K562 (cell line): Measurements from ENCODE around the gene ADAM8. TPM values are rescaled to one million over a fixed set of nuclear protein-coding genes. Genes with fewer than 3 reads are reported as not detected.

Source experiments
- ATAC-seq: fragments of 200-7000 bp; cut with Tn5 transposase; 3 replicates; pipeline ENCODE4 v1.9.1; 2020; ENCODE audit warnings: moderate library complexity
- BruUV-seq: library from RNA; stranded (reverse); fragments of 400-500 nt; replicated peaks from 2 replicates; lab custom pipeline; 2021; lab: Mats Ljungman, UMichigan
- CTCF ChIA-PET: fragments of 300-600 bp; formaldehyde crosslinking; extraction: SDS; loops from one replicate; lab custom pipeline; 2021; ENCODE audit warnings: low intra/inter-chr PET ratio; lab: Yijun Ruan, JAX
- POLR2A ChIA-PET: fragments of 300-600, 350-650 bp; sonication (Branson Sonifier 250); formaldehyde crosslinking; extraction: SDS; loops from one replicate; lab custom pipeline; 2021; ENCODE audit warnings: antibody characterized with exemption, inconsistent platforms; lab: Yijun Ruan, JAX
- DNase-seq, 4 experiments: peaks; one replicate each; pipeline versions ENCODE4 v3.0.0 to v3.0.0-alpha.2; 2011 to 2018; ENCODE audit warnings: low spot score in 3 of 4, mixed read lengths in 3 of 4; ENCODE audit errors: extremely low read depth in 1 of 4
- FAIRE-seq: peaks from 2 replicates; lab custom pipeline; 2011; peaks lifted over from hg19 to GRCh38; lab: Jason Lieb, UNC
- H2AFZ ChIP-seq: 2 replicates; pipeline ENCODE4 v1.6.0; 2011; ENCODE audit warnings: low read depth, low read length, control low read depth, inconsistent platforms
- H3K27ac ChIP-seq: fragments of 200-600 bp; 3 replicates; pipeline ENCODE4 v1.8.0; 2011; ENCODE audit warnings: low read depth, mild to moderate bottlenecking, control low read depth, inconsistent platforms, low read length, moderate library complexity, mixed read lengths; ENCODE audit errors: extremely low read depth
- H3K27me3 ChIP-seq, 2 experiments: fragments of 300-600 bp in 1 of 2; 2 replicates in 1 of 2; 3 replicates in 1 of 2; pipeline versions ENCODE4 v1.6.0 to v1.8.0; 2011; ENCODE audit warnings: inconsistent platforms in 2 of 2, low read length in 2 of 2, mild to moderate bottlenecking in 1 of 2, mixed read lengths in 1 of 2, moderate library complexity in 1 of 2; ENCODE audit not compliant: control insufficient read depth in 2 of 2, insufficient read depth in 2 of 2
- H3K36me3 ChIP-seq: fragments of 300-600 bp; 3 replicates; pipeline ENCODE4 v1.8.0; 2011; ENCODE audit warnings: mild to moderate bottlenecking, low read length, inconsistent platforms; ENCODE audit not compliant: control insufficient read depth, insufficient read depth
- H3K4me1 ChIP-seq, 2 experiments: fragments of 200-600 bp in 1 of 2; replicated peaks in 1 of 2; 2 replicates in 1 of 2; 3 replicates in 1 of 2; pipeline versions ENCODE4 v1.5.1 to v1.8.0; 2011; ENCODE audit warnings: inconsistent platforms in 2 of 2, low read length in 2 of 2, mild to moderate bottlenecking in 1 of 2, mixed read lengths in 1 of 2, moderate library complexity in 1 of 2; ENCODE audit not compliant: control insufficient read depth in 2 of 2, insufficient read depth in 2 of 2
- H3K4me2 ChIP-seq: 2 replicates; pipeline ENCODE4 v1.6.1; 2011; ENCODE audit warnings: low read length, control low read depth, inconsistent platforms, mixed read lengths; ENCODE audit not compliant: insufficient read depth
- H3K4me3 ChIP-seq: fragments of 200-600 bp; sonication (generic), shearing (Covaris generic); 2 replicates; pipeline ENCODE4 v1.5.1; 2016; ENCODE audit warnings: control low read depth, inconsistent platforms
- H3K79me2 ChIP-seq: fragments of 200-600 bp; 3 replicates; pipeline ENCODE4 v1.8.0; 2011; ENCODE audit warnings: low read length, inconsistent platforms; ENCODE audit not compliant: control insufficient read depth, insufficient read depth
- H3K9ac ChIP-seq, 2 experiments: 2 replicates each; pipeline versions ENCODE4 v1.6.0 to v1.6.1; 2011; ENCODE audit warnings: low read depth in 2 of 2, low read length in 2 of 2, control low read depth in 1 of 2, inconsistent platforms in 1 of 2, mild to moderate bottlenecking in 1 of 2, mixed read lengths in 1 of 2; ENCODE audit not compliant: insufficient read depth in 1 of 2
- H3K9me1 ChIP-seq: one replicate; pipeline ENCODE4 v1.6.0; 2011; ENCODE audit warnings: inconsistent platforms, mild to moderate bottlenecking, low read length, moderate library complexity; ENCODE audit not compliant: control insufficient read depth, insufficient read depth
- H3K9me3 ChIP-seq: replicated peaks from 2 replicates; pipeline ENCODE4 v1.5.1; 2011; ENCODE audit warnings: low read depth, low read length, inconsistent platforms; ENCODE audit not compliant: control insufficient read depth, insufficient read depth
- H4K20me1 ChIP-seq: replicated peaks from 2 replicates; pipeline ENCODE4 v1.6.1; 2011; ENCODE audit warnings: low read length, inconsistent platforms, mixed read lengths; ENCODE audit not compliant: control insufficient read depth, insufficient read depth
- ATF1 ChIP-seq, 2 experiments: fragments of 450-650 bp in 1 of 2; IDR thresholded peaks; 2 replicates each; pipeline ENCODE4 v1.6.1; 2016; ENCODE audit warnings: missing compliant biosample characterization in 1 of 2, missing genetic modification characterization in 1 of 2
- GTF2F1 ChIP-seq: IDR thresholded peaks from 2 replicates; pipeline ENCODE4 v1.6.1; 2011; ENCODE audit warnings: low read depth, low read length, improper control_type of control experiment
- MYNN ChIP-seq, 2 experiments: sonication (generic); formaldehyde crosslinking in 1 of 2; IDR thresholded peaks; 2 replicates each; pipeline versions ENCODE4 v1.5.0 to v1.6.1; 2016 to 2020; ENCODE audit warnings: antibody characterized with exemption in 1 of 2, missing genetic modification reagents in 1 of 2
- NBN ChIP-seq: fragments of 450-650 bp; IDR thresholded peaks from 2 replicates; pipeline ENCODE4 v1.6.1; 2016; ENCODE audit warnings: low read depth, mild to moderate bottlenecking
- NR4A1 ChIP-seq, 2 experiments: fragments of 250-450 bp in 1 of 2; fragments of 450-650 bp in 1 of 2; sonication (Bioruptor Pico) in 1 of 2; IDR thresholded peaks; 2 replicates each; pipeline versions ENCODE4 v1.4.0 to v1.6.1; 2016 to 2020; ENCODE audit warnings: mild to moderate bottlenecking in 2 of 2, missing compliant biosample characterization in 1 of 2, missing genetic modification characterization in 1 of 2, moderate library complexity in 1 of 2
- POLR2AphosphoS2 ChIP-seq: IDR thresholded peaks from 2 replicates; pipeline ENCODE4 v1.6.1; 2012; ENCODE audit warnings: low read length, improper control_type of control experiment
- ZNF445 ChIP-seq: fragments of 250-450 bp; sonication (Bioruptor Pico); IDR thresholded peaks from 2 replicates; pipeline ENCODE4 v1.4.0; 2020; ENCODE audit warnings: low read depth, mild to moderate bottlenecking, moderate library complexity
- WGBS: fragments of 100-300 bp; shearing (Covaris generic); methylation state at CpG from one replicate; pipeline ENCODE4 v1.1.6; 2016; ENCODE audit warnings: low coverage, mixed read lengths; ENCODE audit not compliant: insufficient coverage; ENCODE audit errors: missing lambda C conversion rate; 5-methylcytosine and 5-hydroxymethylcytosine counted together
- in situ Hi-C: fragments of 300-500 bp; cut with MboI; formaldehyde crosslinking; loops from 4 replicates; pipeline ENCODE4 v1.15.0; 2018; ENCODE audit warnings: inconsistent platforms, mixed read lengths
- intact Hi-C: fragments of 100-400 bp; cut with micrococcal nuclease; formaldehyde crosslinking; loops from 2 replicates; pipeline ENCODE4 v1.14.2; 2022
- polyA plus RNA-seq, 8 experiments: library from polyadenylated mRNA; depleted of rRNA in 4 of 8; stranded (reverse) in 5 of 8; unstranded in 3 of 8; fragments of >200 nt; fragmentation: Nextera tagmentation in 2 of 8; fragmentation: Illumina TruSeq in 1 of 8; extraction: Ambion mirVana in 2 of 8; extraction: Trizol in 1 of 8; gene quantifications; 2 replicates each; pipeline versions ENCODE4 v1.2.1 to v1.2.3, GENCODE V29; 2011 to 2014; ENCODE audit warnings: inconsistent platforms in 1 of 8, missing spikeins in 1 of 8
- total RNA-seq, 7 experiments: library from RNA; depleted of rRNA in 6 of 7; stranded (reverse); fragments of >200 nt in 6 of 7; fragmentation: Illumina TruSeq in 2 of 7; extraction: Trizol in 2 of 7; gene quantifications; 2 replicates each; pipeline versions ENCODE4 v1.2.1 to v1.2.3, GENCODE V29; 2011 to 2021; ENCODE audit warnings: low replicate concordance in 1 of 7
- TF ChIP-seq, protein P1 (sequence below): fragments of 250-450 bp; sonication (Bioruptor Pico); IDR thresholded peaks from 2 replicates; pipeline ENCODE4 v1.8.0; 2022; ENCODE audit warnings: moderate library complexity, mild to moderate bottlenecking, inconsistent platforms
- TF ChIP-seq, protein P2 (sequence below), 2 experiments: fragments of 450-650 bp in 1 of 2; sonication (generic) in 1 of 2; formaldehyde crosslinking in 1 of 2; IDR thresholded peaks in 1 of 2; conservative IDR thresholded peaks in 1 of 2; 2 replicates each; pipeline versions ENCODE4 v1.6.1 to v1.8.1; 2016 to 2023; ENCODE audit warnings: mild to moderate bottlenecking in 2 of 2, moderate library complexity in 2 of 2, inconsistent platforms in 1 of 2, missing genetic modification reagents in 1 of 2
- TF ChIP-seq, protein P3 (sequence below): fragments of 450-650 bp; formaldehyde crosslinking; IDR thresholded peaks from 2 replicates; pipeline ENCODE4 v1.4.0; 2020; ENCODE audit warnings: mild to moderate bottlenecking, moderate library complexity
- TF ChIP-seq, protein P4 (sequence below): fragments of 450-650 bp; formaldehyde crosslinking; IDR thresholded peaks from 2 replicates; pipeline ENCODE4 v1.4.0; 2020; ENCODE audit warnings: mild to moderate bottlenecking, moderate library complexity

The ADAM8 gene
- total and polyA plus RNA-seq, 9 of the 15 experiments (the other 6 are each of a cell fraction or from before 2014, with no cell fraction given) = 0.07 to 7.0 (median 1.1) TPM

DNA sequence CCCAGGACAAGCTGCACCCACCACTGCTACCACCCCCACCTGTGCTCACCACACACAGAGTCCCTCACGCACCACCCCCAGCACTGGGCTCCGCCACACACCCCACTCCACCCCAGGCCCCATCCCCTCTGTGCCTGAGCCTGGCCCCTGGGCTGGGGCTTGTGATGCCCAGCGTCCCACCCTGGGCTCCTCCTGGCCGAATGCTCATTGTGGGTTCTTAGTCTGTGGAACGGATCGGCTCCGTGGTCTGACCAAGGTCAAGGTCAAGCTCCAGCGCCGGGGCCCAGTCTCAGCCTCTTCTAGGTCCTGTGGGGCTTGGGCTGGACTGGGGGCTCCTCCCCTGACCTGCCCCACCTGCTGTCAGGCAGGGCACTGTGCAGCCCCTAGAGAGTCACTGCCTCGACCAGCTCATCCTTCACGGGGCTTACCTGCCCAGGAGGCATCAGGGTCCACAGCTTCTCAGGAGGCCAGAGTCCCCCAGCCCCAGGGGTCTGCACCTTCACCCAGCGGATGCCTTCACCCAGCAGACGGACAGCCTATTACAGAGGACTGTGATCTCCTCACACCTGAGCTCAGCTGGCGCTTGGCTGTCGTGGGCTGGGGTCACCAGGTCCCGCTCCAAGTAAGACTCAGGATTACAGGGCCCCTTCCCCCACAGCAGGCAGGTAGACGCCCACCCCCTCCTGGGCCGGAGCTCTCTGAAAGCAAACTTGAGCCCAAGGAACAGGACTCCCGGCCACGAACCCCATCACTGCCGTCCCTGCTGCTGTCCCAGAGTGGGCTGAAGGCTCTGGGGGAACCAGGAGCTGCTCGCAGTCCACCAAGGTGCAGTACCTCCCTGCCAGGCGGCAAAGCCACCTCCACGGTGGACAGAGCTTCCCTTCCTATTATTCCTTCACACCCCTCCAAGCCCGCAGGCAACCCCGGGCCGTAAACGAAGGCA lies 61.9 kb downstream of the ADAM8 start (continued):
- TF ChIP-seq, protein P1, sequence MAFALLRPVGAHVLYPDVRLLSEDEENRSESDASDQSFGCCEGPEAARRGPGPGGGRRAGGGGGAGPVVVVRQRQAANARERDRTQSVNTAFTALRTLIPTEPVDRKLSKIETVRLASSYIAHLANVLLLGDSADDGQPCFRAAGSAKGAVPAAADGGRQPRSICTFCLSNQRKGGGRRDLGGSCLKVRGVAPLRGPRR (CRISPR knock-in tag) = no peak
- TF ChIP-seq NR4A1 (CRISPR knock-in tag; IDR thresholded peaks at IDR 0.05) = no peak
- TF ChIP-seq NR4A1 (tag; IDR thresholded peaks at IDR 0.05) = no peak
- no peak for TF ChIP-seq GTF2F1
- no peak for TF ChIP-seq ZNF445
- TF ChIP-seq POLR2AphosphoS2 = no peak
- no peak for TF ChIP-seq MYNN (IDR thresholded peaks at IDR 0.05)
- no peak for TF ChIP-seq MYNN (CRISPR knock-in tag; IDR thresholded peaks at IDR 0.05)
- TF ChIP-seq NBN = no peak

DNA sequence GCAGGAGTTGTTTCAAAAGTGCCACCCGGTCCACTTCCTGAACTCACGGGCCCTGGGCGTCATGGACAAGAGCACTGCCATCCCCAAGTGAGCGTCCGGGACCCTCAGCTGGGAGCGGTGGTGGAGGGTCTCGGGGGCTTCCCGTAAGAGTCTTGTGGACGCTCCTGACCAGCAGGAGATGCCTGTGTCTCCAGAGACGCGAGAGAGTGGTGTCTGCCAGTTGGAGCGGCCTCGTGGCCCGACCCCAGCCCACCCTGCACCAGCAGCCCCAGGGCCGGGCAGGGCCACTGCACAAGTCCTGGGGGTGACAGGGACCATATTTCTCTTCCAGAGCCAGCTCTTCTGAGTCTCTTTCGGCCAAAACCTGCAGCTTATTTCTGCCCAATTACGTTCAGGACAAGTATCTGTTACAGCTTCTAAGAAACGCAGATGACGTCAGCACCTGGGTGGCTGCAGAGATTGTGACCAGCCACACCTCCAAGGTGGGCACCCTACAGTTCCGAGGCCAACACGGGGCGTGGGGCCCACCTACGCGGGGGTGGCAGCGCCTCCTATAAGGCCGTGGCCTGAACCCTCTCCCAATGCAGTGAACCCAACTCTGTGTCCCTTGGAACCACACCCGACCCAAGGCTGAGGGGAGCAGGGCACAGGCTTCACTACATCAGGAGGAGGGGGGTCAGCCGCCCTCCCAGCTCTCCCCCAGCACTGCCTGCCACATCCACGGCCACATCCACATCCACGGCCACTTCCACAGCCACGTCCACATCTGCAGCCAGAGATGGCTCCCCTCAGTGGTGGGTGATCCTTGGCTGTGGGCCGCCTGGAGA lies 62.8 kb downstream of the ADAM8 start:
- in situ Hi-C loops = no loop called here
- Histone ChIP-seq H3K27ac (no peak overlapping the region), H2AFZ (no peak overlapping the region)
- intact Hi-C loops = no loop called here
- POLR2A ChIA-PET = interaction anchor here (0.6 to 1.0 kb wide), 2 partner anchors 14 to 53 kb away, joined by 3 to 4 read pairs; no protein-coding TSS in a partner anchor
- CTCF ChIA-PET = no interaction called here
- TF ChIP-seq, protein P2, sequence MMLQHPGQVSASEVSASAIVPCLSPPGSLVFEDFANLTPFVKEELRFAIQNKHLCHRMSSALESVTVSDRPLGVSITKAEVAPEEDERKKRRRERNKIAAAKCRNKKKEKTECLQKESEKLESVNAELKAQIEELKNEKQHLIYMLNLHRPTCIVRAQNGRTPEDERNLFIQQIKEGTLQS (IDR thresholded peaks at IDR 0.05) = peak; percentile 61
- TF ChIP-seq, protein P2 (CRISPR knock-in tag; conservative IDR thresholded peaks at IDR 0.05) = no peak
- TF ChIP-seq, protein P3, sequence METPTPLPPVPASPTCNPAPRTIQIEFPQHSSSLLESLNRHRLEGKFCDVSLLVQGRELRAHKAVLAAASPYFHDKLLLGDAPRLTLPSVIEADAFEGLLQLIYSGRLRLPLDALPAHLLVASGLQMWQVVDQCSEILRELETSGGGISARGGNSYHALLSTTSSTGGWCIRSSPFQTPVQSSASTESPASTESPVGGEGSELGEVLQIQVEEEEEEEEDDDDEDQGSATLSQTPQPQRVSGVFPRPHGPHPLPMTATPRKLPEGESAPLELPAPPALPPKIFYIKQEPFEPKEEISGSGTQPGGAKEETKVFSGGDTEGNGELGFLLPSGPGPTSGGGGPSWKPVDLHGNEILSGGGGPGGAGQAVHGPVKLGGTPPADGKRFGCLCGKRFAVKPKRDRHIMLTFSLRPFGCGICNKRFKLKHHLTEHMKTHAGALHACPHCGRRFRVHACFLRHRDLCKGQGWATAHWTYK (CRISPR knock-in tag) = peak; percentile 89
- TF ChIP-seq, protein P4, sequence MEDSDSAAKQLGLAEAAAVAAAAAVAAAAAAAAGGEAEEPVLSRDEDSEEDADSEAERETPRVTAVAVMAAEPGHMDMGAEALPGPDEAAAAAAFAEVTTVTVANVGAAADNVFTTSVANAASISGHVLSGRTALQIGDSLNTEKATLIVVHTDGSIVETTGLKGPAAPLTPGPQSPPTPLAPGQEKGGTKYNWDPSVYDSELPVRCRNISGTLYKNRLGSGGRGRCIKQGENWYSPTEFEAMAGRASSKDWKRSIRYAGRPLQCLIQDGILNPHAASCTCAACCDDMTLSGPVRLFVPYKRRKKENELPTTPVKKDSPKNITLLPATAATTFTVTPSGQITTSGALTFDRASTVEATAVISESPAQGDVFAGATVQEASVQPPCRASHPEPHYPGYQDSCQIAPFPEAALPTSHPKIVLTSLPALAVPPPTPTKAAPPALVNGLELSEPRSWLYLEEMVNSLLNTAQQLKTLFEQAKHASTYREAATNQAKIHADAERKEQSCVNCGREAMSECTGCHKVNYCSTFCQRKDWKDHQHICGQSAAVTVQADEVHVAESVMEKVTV (CRISPR knock-in tag) = no peak
- TF ChIP-seq ATF1 (CRISPR knock-in tag; IDR thresholded peaks at IDR 0.05) (no peak), ATF1 (tag; IDR thresholded peaks at IDR 0.05) (0 out of 2 replicates have a peak, but pooled peaks have one; percentile 34)
- TF ChIP-seq, all 486 proteins: peak for 3
- H3K4me2 ChIP-seq = no peak overlapping the region
- H3K9me3 ChIP-seq = no peaks in the 10 kb centered on the region
- peaks cover 0 to 55% of the 10 kb centered on the region in 2 experiments; a peak in 2 of 5 replicates for H3K4me1 ChIP-seq
- H3K9me1 ChIP-seq = no peaks in the 10 kb centered on the region
- no peaks in the 10 kb centered on the region for H3K79me2 ChIP-seq
- ATAC-seq = no peak
- 3% methylated on average over 19 of the region's 32 CpGs for WGBS
- BruUV-seq = no TSS peak
- no peak overlapping the region for H3K4me3 ChIP-seq
- no peak for DNase-seq
- H3K36me3 ChIP-seq = no peaks in the 10 kb centered on the region
- peaks cover 5 to 46% of the 10 kb centered on the region in 2 experiments for H3K27me3 ChIP-seq
- no peak overlapping the region for H3K9ac ChIP-seq
- no peaks in the 10 kb centered on the region for H4K20me1 ChIP-seq
- no peak for FAIRE-seq
